D341Med (cell line): ENCODE results near the gene FTH1.
A peak's percentile ranks its signal among the peaks of the same experiment; 100 is the strongest.
"Not testable (repeated sequence)": the region's sequence is repeated elsewhere in the genome, so short reads cannot be mapped to it uniquely, and the experiment has no call there.

ENCODE experiments used
- DNase-seq: peaks from one replicate; pipeline ENCODE4 v3.0.0; 2012; ENCODE audit warnings: low spot score

The FTH1 gene

DNA sequence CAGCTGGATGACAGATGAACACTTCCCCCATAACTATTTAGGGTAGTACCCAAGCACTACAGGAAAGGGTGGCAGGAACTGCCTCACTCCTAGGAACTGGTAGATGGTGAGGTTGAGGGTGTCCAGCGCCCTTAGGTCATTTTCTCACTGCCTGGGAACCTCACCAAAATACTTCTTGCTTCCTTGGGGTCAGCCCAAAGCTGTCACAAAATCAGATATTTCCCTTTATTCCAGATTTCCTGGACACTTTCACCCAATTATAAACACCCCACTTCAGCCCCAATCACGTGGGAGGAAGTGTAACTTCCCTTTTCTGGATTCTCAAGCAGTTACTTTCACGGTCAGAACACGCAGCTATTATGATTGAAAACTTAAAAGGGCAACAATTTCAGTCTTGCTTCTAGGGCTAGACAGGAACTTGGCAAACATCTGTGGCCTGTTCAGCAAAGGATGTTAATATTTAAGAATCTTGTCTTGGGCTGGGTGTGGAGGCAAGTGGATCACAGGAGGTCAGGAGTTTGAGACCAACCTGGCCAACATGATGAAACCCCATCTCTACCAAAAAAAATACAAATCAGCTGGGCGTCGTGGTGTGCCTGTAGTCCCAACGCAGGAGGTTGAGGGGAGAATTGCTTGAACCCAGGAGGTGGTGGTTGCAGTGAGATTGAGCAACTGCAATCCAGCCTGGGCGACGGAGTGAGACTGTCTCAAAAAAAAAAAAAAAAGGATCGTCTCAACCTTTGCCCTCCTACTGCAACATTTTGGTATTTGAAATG, 4.0 kb downstream of the FTH1 start:
- no peak for DNase-seq

DNA sequence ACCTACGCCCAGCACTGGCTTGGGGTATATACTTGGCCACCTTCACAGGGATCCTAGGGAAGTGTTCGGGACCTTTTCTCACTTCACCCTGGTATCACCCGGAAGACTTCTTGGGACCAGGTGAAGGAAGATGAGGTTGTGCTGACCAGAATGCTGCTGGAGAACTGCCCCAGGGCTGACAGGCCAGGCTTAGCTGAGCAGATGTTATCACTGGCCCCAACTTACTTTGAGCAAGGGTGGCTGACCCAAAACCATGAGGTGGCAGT, 4.5 kb downstream of the FTH1 start:
- peak; percentile 5 for DNase-seq

DNA sequence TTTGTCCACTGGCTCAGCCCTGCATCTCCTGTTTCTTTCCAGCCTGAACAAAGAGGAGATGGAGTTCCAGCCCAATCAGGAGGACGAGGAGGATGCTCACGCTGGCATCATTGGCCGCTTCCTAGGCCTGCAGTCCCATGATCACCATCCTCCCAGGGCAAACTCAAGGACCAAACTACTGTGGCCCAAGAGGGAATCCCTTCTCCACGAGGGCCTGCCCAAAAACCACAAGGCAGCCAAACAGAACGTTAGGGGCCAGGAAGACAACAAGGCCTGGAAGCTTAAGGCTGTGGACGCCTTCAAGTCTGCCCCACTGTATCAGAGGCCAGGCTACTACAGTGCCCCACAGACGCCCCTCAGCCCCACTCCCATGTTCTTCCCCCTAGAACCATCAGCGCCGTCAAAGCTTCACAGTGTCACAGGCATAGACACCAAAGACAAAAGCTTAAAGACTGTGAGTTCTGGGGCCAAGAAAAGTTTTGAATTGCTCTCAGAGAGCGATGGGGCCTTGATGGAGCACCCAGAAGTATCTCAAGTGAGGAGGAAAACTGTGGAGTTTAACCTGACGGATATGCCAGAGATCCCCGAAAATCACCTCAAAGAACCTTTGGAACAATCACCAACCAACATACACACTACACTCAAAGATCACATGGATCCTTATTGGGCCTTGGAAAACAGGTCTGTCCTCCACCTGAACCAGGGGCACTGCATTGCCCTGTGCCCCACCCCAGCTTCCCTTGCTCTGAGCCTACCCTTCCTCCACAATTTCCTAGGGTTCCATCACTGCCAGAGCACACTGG, 5.0 kb downstream of the FTH1 start:
- peak; percentile 18 for DNase-seq

DNA sequence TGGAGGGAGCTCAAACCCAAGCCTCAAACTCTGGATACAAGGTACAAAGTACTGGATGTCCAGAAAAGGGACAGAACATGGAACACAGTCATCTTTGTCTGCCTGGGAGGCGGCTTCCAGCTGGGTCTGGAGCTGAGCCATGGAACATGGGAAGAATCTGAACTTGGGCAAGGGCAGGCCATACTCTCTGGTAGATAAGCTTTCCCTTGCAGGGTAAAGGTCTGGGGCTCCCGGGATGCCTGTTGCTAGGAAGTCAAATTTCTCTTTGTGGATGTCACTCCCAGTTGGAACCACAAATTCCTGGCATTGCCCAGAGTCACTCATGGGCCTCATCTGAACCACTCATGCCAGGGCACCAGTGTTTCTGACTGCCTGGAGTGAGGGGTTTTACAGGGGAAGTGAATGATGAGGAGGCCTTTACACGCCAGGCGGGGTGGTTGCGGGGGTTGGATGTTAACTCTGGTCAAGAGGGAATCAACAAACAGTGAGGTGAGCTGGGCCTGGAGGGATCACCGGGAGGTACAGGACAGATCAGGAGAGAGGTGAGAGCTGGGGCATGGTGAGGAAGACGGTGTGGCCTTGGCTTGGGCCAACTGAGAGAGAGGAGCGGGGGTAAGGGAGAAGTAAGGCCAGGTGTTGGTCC, 5.7 kb downstream of the FTH1 start:
- DNase-seq, result peak; percentile 18

DNA sequence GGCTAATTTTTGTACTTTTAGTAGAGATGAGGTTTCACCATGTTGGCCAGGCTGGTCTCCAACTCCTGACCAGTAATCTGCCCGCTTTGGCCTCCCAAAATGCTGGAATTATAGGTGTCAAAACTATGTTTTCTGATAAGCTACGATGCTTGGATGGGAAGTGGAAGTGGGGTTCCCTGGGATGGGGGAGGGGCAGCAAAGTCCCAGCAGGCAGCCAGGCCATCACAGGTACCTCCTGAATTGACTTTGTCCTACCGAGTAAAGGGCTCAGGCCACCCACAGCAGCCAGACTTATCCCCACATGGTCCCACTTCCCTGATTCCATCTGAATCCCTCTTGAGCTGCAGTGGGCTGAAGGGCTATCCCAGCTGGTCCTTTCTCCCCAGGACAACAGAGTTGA, 6.9 kb downstream of the FTH1 start:
- DNase-seq, result peak; percentile 4

DNA sequence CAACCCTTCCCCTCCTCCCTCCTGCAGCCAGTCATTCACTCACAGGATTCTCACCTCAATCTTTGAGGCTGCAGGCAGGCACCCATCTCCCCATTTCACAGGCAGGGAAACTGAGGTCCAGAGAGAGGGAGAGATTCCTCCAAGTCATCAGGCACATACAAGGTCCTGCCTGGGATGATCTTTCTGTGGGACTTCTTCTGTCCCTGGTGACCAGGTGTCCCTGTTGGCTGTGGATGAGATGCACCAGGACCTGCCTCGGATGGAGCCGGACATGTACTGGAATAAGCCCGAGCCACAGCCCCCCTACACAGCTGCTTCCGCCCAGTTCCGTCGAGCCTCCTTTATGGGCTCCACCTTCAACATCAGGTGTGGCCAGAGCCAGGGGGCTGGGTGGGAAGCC, 7.8 kb downstream of the FTH1 start:
- DNase-seq, result peak; percentile 15

DNA sequence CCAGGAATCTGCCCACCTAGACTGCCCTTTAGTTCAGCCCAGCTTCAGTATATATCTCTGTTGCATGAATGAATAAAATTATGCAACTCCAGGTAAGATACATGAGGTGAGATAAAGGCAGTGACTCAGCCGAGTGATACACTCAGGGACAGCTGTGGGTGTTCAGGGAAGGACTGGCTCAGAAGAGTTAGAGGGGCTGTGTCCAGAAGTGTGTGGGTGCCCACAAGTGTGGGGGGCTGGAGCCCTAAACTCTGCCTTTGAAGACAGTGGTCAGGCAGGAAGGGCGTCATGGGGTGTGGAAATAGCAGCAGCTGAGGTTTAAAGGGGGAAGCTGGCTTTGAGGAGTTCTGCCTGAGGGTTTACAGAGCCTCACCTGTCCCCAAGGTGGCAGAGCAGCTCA, 8.3 kb downstream of the FTH1 start:
- peak; percentile 4 for DNase-seq

DNA sequence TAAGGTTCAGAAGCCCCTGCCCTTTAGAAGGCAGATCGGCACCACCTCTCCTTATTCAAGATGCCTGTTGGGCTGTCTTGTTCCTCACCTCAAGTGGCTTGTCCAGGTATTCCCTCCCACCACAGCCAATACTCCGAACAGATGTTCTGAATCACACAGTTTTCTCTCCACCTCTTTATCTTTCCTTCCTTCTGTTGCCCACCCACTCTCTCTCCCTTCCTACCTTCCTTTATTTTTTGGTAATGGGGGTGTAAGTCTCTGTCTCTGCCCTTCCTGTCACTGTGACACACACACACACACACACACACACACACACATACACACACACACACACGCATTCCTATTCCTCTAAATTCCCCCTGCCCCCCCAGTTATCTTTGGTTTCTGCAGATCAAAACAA, 8.8 kb downstream of the FTH1 start:
- DNase-seq, result no peak

DNA sequence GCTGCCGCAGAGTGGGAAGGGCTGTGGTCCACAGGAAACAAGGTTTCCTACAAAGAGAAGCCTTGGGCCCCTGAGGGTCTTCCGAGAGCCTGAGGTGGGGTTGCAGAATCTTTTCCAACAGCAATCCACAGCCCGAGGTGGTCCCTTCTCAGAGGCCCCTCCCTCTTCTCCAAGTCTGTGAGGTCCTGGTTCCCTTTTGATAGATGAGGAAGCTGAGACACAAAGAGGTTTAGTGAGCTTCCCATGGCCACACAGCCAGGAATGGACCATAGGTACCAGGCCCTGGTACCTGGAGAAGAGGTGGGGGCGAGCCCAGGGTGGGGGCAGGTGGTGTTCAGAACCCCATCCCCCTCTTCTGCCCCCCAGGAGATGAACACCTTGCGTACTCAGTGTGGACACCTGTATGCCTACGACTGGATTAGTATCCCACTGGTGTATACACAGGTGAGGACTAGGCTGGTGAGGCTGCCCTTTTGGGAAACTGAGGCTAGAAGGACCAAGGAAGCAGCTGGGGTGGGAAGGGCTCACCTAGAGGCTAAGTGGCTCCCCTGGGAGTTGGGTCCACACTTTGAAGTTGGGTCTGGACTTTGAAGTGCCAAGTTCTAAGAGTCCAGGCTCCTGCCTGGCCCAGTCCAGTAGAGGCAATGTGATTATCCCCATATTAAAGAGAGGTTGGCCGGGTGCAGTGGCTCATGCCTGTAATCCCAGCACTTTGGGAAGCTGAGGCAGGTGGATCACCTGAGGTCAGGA, 10.2 kb downstream of the FTH1 start:
- DNase-seq, result peak; percentile 19

DNA sequence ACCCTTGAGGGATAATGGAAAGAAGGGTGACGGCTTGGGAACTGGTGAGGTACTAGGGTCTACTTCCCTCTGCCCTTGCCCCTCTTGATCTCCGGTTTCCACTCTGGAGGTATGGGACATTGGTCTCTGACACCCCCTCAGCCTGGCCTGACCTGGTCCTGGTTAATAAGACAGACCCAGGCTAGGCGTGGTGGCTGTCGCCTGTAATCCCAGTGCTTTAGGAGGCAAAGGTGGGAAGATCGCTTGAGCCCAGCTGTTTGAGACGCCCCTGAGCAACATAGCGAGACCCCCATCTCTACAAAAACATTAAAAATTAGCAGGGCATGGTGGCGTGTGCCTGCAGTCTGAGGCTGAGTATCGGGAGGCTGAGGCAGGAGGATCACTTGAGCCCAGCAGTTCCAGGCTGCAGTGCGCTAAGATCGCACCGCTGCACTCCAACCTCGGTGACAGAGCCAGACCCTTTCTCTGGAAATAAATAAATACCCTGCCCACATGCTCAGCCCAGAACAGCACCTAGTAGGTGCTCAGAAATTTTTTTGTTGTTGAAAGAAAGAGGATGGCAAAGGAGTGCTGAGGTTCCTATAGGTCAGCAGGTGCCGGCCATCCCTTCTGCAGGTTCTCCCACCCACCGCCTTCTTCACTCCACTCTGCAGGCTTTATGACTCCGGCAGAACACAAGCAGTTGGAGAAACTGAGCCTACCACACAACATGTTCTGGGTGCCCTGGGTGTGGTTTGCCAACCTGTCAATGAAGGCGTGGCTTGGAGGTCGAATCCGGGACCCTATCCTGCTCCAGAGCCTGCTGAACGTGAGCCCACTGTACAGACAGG, 11.0 kb downstream of the FTH1 start:
- DNase-seq, result no peak

DNA sequence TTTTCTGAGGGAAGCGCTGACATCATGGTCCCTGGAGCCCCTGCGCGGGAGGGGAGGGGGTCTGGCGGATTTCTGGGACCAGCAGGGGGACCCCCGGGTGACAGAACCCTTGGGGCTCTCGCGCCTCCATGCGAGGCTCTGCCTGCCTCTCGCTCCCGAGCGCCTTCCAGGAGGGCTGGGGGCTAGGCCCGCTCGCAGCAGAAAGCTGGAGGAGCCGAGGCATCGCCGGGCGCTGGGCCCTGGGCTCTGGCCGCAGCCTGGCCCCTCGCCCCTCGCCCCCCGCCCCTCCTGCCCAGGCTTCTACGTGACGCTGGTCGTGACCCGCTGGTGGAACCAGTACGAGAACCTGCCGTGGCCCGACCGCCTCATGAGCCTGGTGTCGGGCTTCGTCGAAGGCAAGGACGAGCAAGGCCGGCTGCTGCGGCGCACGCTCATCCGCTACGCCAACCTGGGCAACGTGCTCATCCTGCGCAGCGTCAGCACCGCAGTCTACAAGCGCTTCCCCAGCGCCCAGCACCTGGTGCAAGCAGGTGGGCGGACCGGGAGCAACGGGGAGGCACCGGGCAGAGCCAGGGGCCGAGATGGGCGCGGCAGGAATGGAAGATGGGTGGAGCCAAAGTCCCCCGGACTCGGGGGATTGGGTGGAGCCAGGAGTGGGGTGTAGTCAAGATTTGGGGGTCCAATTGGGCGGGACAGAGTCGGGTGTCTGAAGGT, 11.9 kb downstream of the FTH1 start:
- peak; percentile 29 for DNase-seq

DNA sequence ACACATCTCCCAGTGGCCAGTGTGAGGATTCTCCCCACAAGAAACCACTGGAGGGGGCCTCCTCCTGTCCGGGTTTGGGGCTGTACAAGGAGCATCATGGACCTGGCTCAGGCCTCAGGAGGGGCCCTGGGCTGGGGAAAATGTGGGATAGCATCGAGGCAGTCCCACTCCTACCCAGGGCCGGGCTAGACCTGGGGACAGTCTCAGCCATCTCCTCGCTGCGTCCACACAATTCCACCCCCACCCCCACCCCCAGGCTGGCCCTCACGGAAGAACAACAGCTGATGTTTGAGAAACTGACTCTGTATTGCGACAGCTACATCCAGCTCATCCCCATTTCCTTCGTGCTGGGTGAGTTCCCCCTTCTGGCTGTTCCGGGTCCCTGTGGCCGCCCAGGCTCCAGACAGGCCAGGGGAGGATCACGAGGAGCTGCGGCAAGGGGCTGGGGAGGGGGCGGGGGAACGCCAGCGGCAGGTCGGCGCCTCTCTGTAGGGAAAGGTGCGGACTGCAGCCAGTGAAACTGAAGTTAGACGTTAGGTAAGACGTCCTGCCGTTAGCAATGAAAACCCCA, 12.5 kb downstream of the FTH1 start:
- DNase-seq, result peak; percentile 25

DNA sequence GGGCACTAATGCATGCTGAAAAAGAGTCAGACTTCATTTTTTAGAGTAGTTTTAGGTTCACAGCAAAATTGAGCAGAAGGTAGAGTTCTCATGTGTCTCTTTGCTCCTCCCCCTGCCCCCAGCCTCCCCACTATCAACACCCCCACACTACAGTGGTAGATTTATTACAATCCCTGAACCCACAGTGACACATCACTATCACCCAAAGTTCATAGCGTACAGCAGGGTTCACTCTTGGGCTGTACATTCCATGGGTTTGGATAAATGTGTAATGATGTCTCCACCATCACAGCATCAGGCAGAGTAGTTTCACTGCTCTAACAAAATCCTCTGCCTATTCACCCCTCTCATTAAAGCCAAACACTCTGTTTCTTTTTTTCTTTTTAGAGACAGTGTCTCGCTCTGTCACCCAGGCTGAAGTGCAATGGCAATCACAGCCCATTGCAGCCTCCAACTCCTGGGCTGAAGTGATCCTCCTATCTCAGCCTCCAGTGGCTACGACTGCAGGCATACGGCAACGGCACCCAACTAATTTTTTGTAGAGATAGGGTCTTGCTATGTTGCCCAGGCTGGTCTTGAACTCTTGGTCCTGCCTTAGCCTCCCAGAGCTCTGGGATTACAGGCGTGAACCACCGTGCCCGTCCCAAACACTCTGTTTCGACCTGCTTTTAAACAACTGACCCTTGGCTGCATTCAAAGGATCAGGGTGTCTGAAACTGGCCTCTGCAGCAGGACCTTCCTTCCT, 13.2 kb downstream of the FTH1 start:
- DNase-seq, result no peak

DNA sequence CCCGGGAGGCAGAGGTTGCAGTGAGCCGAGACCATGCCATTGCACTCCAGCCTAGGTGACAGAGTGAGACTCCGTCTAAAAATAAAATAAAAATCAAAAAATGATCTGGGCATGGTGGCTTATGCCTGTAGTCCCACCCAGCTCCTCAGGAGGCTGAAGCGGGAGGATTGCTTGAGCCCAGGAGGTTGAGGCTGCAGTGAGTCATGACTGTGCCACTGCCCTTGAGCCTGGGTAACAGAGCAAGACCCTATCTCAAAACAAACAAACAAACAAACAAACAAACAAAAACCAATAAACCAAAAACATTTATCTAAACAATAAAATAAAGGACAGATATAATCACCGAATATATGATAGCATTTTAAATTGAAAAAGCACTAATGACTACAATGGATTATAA, 13.8 kb downstream of the FTH1 start:
- not testable (repeated sequence) for DNase-seq

DNA sequence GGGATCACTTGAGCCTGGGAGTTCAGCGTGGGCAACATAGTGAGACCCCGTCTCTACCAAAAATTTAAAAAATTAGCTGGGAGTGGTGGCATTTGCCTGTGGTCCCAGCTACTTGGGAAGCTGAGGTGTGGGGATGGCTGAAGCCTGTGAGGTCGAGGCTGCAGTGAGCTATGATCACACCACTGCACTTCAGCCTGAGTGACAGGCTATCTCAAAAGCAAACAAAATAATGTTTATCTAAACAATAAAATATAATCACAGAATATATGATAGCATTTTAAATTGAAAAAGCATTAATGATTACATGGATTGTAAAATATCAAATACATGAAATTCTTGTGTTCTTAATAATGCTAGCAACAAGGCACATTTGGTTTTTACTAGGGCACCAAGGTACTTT, 14.6 kb downstream of the FTH1 start:
- no peak for DNase-seq

DNA sequence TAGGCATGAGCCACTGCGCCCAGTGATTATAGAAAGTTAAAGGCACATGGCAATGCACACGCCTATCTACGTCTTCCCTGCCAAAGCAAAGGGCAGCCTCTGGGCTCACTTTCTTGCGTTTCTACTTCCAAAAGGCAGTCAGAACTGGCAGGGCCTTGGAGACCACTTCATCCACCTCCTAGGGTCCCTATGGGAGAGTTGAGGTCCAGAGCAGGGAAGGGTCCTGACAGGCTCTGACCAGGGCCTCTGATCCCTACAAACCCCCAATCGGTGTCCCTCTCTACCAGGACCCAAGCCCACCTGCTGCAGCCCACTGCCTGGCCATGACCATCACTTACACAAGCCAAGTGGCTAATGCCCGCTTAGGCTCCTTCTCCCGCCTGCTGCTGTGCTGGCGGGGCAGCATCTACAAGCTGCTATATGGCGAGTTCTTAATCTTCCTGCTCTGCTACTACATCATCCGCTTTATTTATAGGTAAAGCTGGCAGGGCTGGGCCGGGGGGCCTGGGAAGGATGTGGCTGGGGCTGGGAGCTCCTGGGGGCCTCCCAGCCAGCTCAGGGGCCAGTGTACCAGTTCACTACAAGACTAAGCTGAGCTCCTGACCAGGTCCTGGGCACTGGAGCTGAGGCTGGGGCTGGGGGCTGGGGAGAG, 15.8 kb downstream of the FTH1 start:
- no peak for DNase-seq

DNA sequence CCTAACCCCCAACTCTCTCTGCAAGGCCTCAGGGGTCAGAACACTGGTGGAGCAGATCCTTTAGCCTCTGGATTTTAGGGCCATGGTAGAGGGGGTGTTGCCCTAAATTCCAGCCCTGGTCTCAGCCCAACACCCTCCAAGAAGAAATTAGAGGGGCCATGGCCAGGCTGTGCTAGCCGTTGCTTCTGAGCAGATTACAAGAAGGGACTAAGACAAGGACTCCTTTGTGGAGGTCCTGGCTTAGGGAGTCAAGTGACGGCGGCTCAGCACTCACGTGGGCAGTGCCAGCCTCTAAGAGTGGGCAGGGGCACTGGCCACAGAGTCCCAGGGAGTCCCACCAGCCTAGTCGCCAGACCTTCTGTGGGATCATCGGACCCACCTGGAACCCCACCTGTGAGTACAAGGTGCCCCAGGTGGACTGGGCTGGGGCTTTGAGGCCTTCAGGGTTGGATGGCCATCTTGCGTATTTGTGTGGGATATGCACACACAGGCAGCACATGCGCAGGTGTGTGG, 17.3 kb downstream of the FTH1 start, which contains the start of gene BEST1:
Gene BEST1, plus strand, starts transcription at position 317 of the 513 bp plus-strand sequence. CDS start 1,456 bp downstream, outside the sequence.
- DNase-seq, result no peak

DNA sequence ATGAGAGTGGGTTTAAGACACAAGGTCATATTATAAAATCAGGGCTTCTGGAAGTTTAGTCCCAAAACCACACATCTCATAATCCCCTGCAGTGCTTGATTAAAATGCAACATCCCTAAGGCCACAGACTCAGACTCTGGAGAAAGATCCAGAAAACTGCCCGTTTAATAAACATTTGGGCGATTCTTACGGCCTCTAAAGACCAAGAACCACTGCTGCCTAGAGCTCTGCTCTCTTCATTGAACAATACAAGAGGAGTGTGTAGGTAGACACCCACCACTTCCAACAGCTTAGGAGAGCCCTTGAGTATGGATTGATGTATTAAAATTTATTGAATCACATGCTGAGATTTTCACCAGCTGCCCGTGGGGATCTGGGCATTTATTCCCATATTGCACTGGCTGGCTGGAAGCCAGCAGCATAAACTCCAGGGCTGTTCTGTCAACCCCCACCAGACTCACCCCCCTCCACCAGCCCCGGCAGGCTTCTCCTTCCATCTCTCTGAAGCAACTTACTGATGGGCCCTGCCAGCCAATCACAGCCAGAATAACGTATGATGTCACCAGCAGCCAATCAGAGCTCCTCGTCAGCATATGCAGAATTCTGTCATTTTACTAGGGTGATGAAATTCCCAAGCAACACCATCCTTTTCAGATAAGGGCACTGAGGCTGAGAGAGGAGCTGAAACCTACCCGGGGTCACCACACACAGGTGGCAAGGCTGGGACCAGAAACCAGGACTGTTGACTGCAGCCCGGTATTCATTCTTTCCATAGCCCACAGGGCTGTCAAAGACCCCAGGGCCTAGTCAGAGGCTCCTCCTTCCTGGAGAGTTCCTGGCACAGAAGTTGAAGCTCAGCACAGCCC, 18.0 kb downstream of the FTH1 start:
- peak; percentile 81 for DNase-seq
